ENCODE measurements around the gene CLDND2. TPM values are rescaled to one million over a fixed set of nuclear protein-coding genes. Genes with fewer than 3 reads are reported as not detected.

The CLDND2 gene
- total and polyA plus RNA-seq, 2 experiments from 2014 or later: 7.7 TPM; not detected in 1

DNA sequence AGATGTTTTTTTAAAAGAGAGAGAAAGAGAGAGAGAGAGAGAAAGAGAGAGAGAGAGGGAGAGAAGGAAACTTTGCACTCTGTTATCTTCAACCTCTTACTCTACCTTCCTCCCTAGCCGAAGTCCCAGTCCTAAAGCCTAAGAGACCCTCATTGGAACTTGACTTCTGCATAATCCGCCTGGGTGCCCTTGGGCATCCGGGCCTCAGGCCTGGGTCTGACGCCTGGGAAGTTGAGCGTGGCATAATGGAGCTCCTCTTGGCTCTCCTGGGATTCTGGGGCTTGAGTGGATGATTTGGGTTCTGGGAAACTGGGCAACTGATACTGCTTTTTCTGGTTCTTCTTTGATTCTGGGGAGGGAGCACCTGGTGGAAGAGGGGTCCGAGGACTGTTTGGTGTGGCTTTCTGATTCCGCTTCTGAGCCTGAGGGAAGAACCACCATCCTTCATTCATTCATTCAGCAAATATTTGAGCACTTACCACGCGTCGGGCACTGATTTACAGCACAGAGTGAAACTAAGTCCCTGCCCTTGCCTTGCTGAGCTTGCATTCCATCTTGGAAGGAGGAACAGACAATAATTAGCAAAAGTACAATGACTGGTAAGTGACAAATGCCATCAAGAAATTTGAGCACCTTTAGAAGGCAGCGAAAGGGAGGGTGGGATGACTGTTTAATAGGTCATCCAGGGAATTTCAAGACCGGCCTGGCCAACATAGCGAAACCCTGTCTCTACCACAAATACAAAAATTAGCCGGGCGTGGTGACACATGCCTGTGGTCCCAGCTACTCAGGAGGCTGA is 42.3 kb upstream of the CLDND2 start:
- TF ChIP-seq, protein P1, sequence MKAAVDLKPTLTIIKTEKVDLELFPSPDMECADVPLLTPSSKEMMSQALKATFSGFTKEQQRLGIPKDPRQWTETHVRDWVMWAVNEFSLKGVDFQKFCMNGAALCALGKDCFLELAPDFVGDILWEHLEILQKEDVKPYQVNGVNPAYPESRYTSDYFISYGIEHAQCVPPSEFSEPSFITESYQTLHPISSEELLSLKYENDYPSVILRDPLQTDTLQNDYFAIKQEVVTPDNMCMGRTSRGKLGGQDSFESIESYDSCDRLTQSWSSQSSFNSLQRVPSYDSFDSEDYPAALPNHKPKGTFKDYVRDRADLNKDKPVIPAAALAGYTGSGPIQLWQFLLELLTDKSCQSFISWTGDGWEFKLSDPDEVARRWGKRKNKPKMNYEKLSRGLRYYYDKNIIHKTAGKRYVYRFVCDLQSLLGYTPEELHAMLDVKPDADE (IDR thresholded peaks at IDR 0.05): no peak
- TF ChIP-seq, protein P2, sequence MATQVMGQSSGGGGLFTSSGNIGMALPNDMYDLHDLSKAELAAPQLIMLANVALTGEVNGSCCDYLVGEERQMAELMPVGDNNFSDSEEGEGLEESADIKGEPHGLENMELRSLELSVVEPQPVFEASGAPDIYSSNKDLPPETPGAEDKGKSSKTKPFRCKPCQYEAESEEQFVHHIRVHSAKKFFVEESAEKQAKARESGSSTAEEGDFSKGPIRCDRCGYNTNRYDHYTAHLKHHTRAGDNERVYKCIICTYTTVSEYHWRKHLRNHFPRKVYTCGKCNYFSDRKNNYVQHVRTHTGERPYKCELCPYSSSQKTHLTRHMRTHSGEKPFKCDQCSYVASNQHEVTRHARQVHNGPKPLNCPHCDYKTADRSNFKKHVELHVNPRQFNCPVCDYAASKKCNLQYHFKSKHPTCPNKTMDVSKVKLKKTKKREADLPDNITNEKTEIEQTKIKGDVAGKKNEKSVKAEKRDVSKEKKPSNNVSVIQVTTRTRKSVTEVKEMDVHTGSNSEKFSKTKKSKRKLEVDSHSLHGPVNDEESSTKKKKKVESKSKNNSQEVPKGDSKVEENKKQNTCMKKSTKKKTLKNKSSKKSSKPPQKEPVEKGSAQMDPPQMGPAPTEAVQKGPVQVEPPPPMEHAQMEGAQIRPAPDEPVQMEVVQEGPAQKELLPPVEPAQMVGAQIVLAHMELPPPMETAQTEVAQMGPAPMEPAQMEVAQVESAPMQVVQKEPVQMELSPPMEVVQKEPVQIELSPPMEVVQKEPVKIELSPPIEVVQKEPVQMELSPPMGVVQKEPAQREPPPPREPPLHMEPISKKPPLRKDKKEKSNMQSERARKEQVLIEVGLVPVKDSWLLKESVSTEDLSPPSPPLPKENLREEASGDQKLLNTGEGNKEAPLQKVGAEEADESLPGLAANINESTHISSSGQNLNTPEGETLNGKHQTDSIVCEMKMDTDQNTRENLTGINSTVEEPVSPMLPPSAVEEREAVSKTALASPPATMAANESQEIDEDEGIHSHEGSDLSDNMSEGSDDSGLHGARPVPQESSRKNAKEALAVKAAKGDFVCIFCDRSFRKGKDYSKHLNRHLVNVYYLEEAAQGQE (IDR thresholded peaks at IDR 0.05; ENCODE audit: unreplicated experiment): no peak
- TF ChIP-seq CREB1 (CRISPR knock-in tag; IDR thresholded peaks at IDR 0.05; ENCODE audit: low read depth) (no peak), POLR2AphosphoS5 (IDR thresholded peaks at IDR 0.05; ENCODE audit: low read depth) (no peak), JUNB (IDR thresholded peaks at IDR 0.05; ENCODE audit: unreplicated experiment) (no peak)
- TF ChIP-seq, protein P3, sequence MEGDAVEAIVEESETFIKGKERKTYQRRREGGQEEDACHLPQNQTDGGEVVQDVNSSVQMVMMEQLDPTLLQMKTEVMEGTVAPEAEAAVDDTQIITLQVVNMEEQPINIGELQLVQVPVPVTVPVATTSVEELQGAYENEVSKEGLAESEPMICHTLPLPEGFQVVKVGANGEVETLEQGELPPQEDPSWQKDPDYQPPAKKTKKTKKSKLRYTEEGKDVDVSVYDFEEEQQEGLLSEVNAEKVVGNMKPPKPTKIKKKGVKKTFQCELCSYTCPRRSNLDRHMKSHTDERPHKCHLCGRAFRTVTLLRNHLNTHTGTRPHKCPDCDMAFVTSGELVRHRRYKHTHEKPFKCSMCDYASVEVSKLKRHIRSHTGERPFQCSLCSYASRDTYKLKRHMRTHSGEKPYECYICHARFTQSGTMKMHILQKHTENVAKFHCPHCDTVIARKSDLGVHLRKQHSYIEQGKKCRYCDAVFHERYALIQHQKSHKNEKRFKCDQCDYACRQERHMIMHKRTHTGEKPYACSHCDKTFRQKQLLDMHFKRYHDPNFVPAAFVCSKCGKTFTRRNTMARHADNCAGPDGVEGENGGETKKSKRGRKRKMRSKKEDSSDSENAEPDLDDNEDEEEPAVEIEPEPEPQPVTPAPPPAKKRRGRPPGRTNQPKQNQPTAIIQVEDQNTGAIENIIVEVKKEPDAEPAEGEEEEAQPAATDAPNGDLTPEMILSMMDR (conservative IDR thresholded peaks at IDR 0.05; ENCODE audit: low read depth in 2 of 2): no peak
- Mint-ChIP-seq H3K27me3 (ENCODE audit: insufficient read depth, low read depth, poor library complexity) (peaks cover 13% of the 10 kb centered on the region), H3K4me3 (no peak overlapping the region), H3K36me3 (ENCODE audit: low read depth) (peaks cover 18% of the 10 kb centered on the region), H3K9me3 (peaks cover 8% of the 10 kb centered on the region), H3K4me1 (peaks cover 34% of the 10 kb centered on the region), H3K27ac (no peak overlapping the region)
- Histone ChIP-seq H3K4me2 (no peak overlapping the region), H4K20me1 (replicated peaks; ENCODE audit: insufficient read depth) (no peaks in the 10 kb centered on the region), H3K4me1 (ENCODE audit: insufficient read depth) (peaks cover 31% of the 10 kb centered on the region), H3K36me3 (ENCODE audit: insufficient read depth) (no peaks in the 10 kb centered on the region; the same call in 1 of the 2 replicates), H3F3A (replicated peaks; ENCODE audit: low read depth) (peaks cover 4% of the 10 kb centered on the region; the same call in 1 of the 2 replicates), H3K9me2 (ENCODE audit: insufficient read depth) (no peaks in the 10 kb centered on the region), H2AFZ (no peak overlapping the region), H3K27ac (ENCODE audit: low read depth) (no peak overlapping the region), H3K79me2 (replicated peaks; ENCODE audit: insufficient read depth) (no peaks in the 10 kb centered on the region), H3K27me3 (ENCODE audit: insufficient read depth) (no peaks in the 10 kb centered on the region), H3K4me3 (no peak overlapping the region)
- ATAC-seq: no peak
- no peak for DNase-seq (ENCODE audit: low spot score)

DNA sequence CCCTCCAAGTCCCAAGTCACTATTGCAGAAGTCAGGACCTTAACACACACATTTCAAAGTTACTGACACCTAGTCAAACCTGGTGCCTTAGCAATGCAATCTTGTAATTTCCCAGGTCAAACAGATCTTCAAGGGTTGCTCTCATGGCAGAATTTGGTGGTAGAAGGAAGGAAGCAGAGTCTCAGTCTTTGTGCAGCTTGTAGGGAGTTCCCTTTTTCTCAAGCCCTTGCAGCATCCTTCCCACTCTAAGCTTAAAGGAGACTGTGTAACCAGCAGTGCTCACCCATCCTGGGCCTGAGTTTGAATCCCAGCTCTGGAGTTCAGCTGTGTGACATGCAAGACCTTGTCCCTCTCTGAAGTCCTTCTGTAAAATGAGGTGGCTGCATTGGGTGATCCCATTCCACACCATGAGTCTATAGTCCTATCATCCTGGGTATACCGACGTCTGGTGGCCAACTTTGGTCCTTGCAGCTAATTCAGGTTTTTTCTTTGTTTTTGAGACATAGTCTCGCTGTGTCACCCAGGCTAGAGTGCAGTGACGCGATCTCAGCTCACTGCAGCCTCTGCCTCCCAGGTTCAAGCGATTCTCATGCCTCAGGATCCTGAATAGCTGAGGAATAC is 38.8 kb upstream of the CLDND2 start:
- Mint-ChIP-seq H3K36me3 (ENCODE audit: low read depth) (peaks cover 44% of the 10 kb centered on the region), H3K27ac (peak overlapping the region; percentile 90), H3K4me1 (peaks cover 31% of the 10 kb centered on the region), H3K4me3 (no peak overlapping the region), H3K9me3 (peaks cover 38% of the 10 kb centered on the region), H3K27me3 (ENCODE audit: insufficient read depth, low read depth, poor library complexity) (peaks cover 11% of the 10 kb centered on the region)
- H3K36me3 ChIP-seq (ENCODE audit: insufficient read depth): peaks cover 5% of the 10 kb centered on the region
- peaks cover 31% of the 10 kb centered on the region for H3K4me1 ChIP-seq (ENCODE audit: insufficient read depth)
- H3F3A ChIP-seq (replicated peaks; ENCODE audit: low read depth): peaks cover 4% of the 10 kb centered on the region; the same call in 1 of the 2 replicates
- peak; percentile 79 for ATAC-seq
- no peaks in the 10 kb centered on the region for H4K20me1 ChIP-seq (replicated peaks; ENCODE audit: insufficient read depth)
- no peak overlapping the region for H3K4me3 ChIP-seq
- no peak overlapping the region for H3K4me2 ChIP-seq
- H3K79me2 ChIP-seq (replicated peaks; ENCODE audit: insufficient read depth): no peaks in the 10 kb centered on the region
- no peaks in the 10 kb centered on the region for H3K27me3 ChIP-seq (ENCODE audit: insufficient read depth)
- TF ChIP-seq NANOG (IDR thresholded peaks at IDR 0.05; ENCODE audit: borderline replicate concordance) (no peak), CREB1 (CRISPR knock-in tag; IDR thresholded peaks at IDR 0.05; ENCODE audit: low read depth) (no peak)
- TF ChIP-seq, protein P3 (conservative IDR thresholded peaks at IDR 0.05; ENCODE audit: low read depth in 2 of 2): peak; percentile 55 to 74
- H2AFZ ChIP-seq: peak overlapping the region; percentile 23
- peak; percentile 79 for DNase-seq (ENCODE audit: low spot score)
- H3K27ac ChIP-seq (ENCODE audit: low read depth): peak overlapping the region; percentile 17
- no peaks in the 10 kb centered on the region for H3K9me2 ChIP-seq (ENCODE audit: insufficient read depth)

Measured in GM23338 (cell line).